Keratinocyte (primary cell): ENCODE measurements around the gene MEOX1.

Experiments used
- CTCF ChIP-seq, 3 experiments: IDR thresholded peaks in 1 of 3; conservative IDR thresholded peaks in 1 of 3; optimal IDR thresholded peaks in 1 of 3; 2 replicates in 2 of 3; 3 replicates in 1 of 3; pipeline versions ENCODE3 to v1.5.1; 2011; ENCODE audit warnings: low read length in 3 of 3, mild to moderate bottlenecking in 3 of 3, moderate library complexity in 2 of 3, control low read depth in 1 of 3, inconsistent platforms in 1 of 3; ENCODE audit not compliant: insufficient read depth in 2 of 3; ENCODE audit errors: extremely low read depth in 1 of 3
- EZH2 ChIP-seq: IDR thresholded peaks from one replicate; pipeline ENCODE4 v1.6.1; 2012; ENCODE audit warnings: inconsistent platforms, mild to moderate bottlenecking, low read length, moderate library complexity

DNA sequence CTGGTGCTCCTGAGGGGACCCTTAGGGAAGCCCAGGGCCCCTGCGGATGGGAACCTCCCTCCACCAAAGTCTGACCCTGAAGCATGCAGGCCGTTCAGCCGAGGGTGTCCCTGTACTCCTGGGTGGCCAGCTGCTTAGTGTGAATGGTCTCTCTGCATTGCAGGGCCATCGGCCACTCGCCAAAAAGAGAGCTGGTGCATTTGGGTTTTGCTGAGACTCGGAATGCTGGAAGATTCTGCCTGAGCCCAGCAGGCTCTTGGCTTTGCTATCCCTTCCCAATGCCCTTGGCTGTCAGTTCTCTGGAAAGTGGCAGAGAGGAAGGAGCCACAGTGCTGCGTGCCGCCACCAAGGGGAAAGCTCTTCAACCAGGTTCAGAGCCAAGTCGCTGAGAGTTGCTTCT is 2.8 kb downstream of the MEOX1 start:
- TF ChIP-seq CTCF (optimal IDR thresholded peaks at IDR 0.05 in 1 of 3, IDR thresholded peaks at IDR 0.05 in 1 of 3, conservative IDR thresholded peaks at IDR 0.05 in 1 of 3; ENCODE audit: extremely low read depth in 1 of 3, insufficient read depth in 2 of 3, low read length in 3 of 3): no peak
- TF ChIP-seq EZH2: no peak
